M059J (cell line): ENCODE measurements around the gene NTM. TPM values are rescaled to one million over a fixed set of nuclear protein-coding genes. Genes with fewer than 3 reads are reported as not detected.

ENCODE experiments used
- DNase-seq: peaks from one replicate; pipeline ENCODE4 v3.0.0-alpha.2; 2012; ENCODE audit warnings: low read depth
- total RNA-seq: library from RNA; depleted of rRNA; stranded (reverse); fragments of >200 nt; shearing (Covaris generic); gene quantifications from 2 replicates; pipeline ENCODE4 v1.2.3, GENCODE V29; 2014

NTM gene
- total RNA-seq, 1 experiment from 2014 or later = 1.5 TPM

DNA sequence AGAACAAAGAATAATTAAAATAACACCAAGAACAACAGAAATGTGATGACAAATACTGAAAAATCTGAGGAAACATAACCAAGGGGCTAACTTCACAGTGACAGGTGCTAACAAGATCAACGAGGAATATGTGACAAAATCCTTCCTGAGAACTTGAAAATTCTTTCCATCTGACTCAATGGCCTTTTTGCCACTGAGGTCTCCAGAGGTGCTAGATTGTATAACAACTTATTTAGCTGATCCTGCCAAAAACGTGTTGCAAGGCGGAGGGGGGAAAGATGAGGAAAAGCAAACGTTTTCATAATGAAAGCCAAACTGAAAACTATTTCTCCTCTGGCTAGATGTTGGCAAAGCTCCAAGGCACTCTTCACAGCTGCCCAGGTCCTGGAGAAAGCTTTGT lies 364.5 kb downstream of the NTM start:
- no peak for DNase-seq

DNA sequence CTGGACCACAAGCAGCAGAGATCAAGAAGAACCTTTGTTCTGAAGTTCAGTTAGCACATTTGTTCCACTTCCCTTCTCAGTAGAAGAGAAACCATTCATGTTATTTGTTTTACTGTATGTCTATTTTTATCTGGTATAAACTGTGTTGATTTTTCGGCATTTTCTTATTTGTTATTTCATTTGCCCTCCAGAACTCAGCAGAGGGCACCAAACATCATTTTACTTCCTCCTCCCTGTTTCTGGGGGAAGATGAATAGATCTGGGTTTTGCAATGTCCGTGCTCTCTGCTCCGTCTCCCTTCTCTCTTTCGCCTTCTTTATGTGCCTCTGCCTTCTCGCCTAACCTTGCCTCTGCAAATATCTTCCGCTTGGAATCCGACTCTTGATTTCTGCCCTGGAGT lies 366.9 kb downstream of the NTM start:
- no peak for DNase-seq

DNA sequence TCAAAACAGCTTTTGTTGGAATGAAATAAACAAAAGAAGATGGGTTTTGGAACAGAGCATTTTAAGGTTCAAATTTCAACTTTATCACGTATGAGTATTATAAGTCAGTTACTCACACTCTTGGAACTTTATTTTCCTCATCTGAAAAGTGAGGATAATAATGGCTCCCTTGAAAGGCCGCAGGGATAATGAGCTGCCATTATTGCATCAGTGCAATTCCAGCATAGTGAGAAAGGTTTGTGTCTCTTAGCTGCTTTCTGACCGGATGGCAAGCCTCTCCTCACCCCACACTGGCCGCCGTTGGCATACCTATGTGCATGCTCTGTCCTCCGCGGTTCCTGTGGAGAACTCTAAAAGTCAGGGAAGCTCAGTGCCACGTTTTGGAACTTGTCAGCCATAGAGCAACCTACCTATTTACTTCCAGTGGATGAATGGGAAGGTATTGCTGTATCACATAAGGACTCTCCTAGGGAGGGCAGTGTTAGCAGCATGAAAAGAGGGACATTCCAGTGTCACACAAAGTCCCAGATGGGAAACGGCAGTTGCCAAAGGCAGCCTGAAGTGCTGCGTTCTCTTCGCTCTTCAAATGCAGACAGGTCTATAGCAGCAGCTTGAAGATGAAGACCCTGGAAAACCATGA lies 368.9 kb downstream of the NTM start:
- peak; percentile 30 for DNase-seq

DNA sequence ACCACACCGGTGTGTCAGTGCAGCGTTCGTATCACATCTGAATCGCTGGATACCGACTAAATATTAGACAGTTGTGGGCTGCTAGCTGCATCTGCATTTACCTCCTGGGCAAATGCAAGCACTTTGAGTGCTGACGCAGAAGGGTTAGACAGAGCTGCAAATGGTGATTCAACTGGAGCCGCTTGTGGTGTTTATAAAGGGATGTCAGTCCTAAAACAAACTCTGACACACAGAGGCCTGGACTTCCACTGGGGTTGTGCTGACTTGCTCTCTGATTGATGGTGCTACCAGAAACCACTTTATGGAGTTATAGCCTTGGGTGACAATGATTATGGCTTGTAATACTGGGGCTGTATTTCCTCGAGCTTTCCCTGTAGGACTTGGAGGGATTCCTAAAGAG lies 374.4 kb downstream of the NTM start:
- DNase-seq = peak; percentile 88

DNA sequence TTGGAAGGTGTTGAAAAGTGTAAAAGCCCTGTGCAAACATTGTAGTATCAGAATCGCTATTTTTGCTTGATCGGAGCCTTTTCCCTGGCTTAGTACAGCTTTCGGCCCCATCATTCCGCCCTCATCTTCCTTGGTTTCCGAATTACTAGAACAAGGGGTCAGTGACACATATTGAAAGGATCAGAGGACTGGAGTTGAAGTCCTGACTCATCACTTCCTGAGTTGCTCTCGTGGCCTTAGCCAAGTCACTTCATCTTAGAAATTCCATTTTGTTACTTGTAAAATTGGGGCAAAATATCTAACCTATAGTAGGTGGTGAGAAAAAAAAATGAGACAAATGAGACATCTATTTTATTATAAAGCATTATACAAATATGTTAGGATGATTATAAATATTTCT lies 375.0 kb downstream of the NTM start:
- DNase-seq = peak; percentile 73

DNA sequence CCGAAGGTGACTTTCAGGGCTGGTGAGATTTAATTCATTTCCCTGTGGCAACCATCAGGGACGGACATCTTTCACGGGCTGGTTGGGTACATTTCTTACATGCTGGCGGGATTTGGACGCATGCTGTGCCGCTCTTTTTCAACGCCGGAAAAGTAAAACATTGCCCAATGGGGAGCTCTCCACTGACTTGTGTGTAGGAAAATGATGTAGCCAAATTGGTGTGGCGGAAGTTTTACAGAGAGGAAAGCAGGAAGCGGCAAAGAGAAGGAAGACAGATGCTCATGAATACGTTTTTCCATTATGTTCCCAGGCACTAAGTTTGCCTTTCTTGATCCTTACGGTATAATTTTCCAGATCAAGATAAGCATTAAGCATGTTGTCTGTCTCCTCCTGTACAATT lies 375.8 kb downstream of the NTM start:
- no peak for DNase-seq

DNA sequence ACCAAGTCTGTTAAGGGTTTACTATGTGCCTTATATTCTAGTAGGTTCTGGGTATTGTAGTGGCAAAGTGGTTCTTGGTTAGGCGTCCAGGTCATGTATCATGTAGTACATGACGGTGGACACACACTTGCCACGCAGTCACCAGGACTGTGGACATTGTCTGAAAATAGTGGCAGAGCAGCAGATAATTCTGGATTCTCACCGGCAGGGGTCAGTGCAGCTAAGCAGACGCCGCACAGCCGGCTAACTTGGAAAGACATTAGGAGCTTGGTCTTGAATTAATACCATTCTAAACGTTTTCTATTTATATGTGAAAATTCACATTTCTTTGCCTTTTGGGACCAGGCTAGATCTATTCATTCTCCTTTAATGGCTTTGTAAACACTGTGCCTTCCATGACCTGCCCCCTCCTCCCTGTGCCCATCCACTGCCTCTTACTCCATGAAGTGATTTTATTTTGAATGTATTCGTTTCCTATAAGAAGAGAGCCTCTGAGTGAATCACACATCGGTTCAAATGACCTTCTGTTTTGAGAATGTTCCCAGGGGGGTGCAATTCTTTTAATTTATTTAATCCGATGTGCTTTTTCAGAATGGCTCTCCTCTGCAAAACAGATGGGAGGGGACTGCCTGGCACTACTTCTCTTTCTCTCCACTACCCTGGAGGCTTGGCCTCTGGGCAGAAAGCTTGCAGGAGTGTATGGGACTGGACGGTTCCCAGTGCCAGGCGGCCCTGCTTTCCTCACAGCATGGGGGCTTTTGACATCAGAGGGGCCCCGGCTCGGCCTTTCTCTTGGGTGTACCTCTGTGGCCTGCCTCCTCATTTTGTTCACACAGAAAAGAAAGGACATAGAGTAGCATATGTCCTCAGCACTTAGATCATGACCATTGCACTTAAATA lies 378.0 kb downstream of the NTM start:
- DNase-seq = peak; percentile 63

DNA sequence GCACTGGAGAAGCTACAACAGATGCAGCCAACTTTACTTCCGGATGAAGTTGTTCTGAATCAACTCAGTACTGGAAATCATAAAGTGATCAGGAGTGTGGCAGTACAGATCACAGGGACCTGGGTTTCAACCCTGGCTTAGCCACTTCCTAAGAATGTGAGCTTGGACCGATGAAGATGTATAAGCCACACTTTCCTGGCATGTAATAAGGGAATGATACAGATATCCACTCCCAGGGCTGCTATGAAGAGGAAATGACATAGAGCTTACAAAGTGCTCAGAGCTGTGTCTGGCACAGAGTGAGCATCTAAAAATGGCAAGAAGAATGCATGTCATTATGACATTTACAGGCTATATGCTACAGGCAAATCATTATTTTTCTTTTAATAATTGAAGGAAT lies 378.7 kb downstream of the NTM start:
- DNase-seq = peak; percentile 86

DNA sequence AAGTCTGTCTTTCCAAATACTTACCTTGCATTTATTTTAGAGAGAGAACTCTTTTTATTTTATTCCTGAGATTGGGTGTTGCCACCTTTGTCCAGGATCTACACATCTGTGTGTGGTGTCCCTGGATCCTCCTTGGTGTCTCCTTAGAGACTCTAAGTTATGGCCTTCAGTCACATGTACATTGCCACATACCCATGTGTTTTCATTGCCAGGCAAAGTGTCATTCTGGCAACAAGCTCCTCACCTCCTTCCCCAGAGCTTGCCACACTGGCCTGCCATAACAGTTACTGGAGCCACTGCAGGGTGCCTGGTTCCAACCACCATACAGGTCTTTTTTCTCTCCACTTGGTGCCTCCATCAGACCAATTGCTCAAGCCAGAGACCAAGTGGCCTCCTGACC lies 379.7 kb downstream of the NTM start:
- no peak for DNase-seq

DNA sequence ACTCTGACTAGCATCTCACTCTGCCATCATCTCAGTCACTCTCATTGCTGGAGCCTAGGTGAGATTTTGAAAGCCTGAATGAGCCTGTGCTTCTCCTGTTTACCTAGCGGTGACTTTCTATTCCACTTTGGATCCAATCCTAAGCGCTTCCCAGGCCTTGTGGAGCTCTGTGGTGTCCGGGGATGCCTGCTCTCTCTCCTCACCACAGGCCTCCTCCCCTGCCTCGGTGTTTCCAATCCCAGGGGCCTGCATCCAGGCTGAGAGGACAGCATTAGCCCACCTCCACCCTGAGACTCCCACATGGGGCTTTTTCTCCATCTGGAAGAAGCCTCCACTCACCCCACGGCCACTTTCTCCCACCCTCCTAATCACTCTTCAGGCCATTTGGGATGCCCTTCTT lies 380.3 kb downstream of the NTM start:
- DNase-seq = no peak

DNA sequence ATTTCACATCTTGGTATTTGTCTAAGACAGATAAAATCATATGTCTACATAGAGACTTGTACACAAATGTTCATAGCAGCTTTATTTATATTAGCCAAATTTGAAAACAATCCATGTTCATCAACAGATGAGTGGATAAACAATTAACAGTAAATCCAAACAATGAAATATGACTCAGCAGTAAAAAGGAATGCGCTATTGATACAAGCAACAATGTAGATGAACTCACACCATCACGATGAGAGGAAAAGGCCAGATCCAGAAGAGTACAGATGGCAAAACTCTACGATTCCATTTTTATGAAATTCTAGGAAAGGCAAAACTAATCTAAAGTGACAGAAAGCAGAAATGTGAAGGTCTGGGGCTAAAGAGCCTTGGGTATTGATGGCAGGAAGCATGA lies 384.3 kb downstream of the NTM start:
- DNase-seq = no peak

DNA sequence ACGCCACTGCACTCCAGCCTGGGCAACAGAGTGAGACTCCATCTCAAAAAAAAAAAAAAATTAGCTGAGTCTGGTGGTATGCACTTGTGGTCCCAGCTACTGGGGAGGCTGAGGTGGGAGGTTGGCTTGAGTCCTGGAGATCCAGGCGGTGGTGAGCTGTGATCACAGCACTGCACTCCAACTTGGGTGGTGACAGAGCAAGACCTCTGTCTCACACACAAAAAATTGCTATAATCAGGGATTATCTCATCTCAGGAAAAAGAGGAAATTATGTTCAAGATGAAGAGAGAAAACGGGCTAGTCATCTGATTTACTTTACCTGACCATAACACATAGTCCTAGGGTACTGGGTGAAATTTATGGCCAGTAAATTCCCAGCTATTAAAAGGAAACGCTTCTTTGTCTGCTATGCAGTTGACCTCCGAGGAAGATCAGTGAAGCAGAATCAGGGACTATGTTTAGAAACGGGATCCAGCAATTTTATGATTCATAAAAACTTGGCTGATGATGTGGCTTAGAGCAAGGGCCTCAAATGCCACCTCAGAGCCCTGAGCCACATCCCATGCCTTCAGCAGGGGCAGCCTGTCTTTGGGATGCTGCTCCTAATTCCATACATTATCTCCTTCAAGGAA lies 386.2 kb downstream of the NTM start:
- DNase-seq = peak; percentile 69

DNA sequence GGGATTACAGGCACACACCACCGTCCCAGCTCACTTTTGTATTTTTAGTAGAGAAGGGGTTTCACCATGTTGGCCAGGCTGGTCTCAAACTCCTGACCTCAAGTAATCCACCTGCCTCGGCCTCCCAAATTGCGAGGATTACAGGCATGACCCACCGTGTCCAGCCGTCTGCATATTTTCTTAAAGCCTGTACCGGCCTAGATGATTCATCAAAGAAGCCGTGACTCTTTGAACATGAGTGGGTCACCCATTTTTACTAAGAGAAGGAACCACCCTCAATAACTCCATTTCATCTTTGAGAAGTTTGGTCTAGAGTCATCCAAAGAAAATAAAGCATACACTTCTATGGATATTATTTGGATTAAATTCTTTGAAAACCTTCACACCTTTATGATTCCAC lies 388.3 kb downstream of the NTM start:
- DNase-seq = no peak

DNA sequence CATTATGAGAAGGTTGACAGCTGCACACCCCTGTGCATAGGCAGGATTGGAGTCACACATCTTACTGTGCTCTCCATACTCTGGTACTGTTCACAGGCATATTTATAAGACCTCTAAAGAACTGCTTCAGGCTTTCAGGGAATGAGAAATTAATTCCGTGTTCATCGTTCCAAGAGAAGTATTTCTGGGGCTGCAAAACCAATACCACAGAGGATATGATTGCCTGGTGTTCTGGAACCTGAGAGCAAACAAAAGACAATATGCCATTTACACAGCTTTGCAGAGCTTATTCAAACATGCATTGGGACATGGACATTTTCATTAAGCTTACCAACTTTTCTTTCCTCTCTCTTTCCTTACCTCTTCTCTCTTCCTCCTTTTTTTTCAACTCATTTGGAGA lies 388.7 kb downstream of the NTM start:
- no peak for DNase-seq

DNA sequence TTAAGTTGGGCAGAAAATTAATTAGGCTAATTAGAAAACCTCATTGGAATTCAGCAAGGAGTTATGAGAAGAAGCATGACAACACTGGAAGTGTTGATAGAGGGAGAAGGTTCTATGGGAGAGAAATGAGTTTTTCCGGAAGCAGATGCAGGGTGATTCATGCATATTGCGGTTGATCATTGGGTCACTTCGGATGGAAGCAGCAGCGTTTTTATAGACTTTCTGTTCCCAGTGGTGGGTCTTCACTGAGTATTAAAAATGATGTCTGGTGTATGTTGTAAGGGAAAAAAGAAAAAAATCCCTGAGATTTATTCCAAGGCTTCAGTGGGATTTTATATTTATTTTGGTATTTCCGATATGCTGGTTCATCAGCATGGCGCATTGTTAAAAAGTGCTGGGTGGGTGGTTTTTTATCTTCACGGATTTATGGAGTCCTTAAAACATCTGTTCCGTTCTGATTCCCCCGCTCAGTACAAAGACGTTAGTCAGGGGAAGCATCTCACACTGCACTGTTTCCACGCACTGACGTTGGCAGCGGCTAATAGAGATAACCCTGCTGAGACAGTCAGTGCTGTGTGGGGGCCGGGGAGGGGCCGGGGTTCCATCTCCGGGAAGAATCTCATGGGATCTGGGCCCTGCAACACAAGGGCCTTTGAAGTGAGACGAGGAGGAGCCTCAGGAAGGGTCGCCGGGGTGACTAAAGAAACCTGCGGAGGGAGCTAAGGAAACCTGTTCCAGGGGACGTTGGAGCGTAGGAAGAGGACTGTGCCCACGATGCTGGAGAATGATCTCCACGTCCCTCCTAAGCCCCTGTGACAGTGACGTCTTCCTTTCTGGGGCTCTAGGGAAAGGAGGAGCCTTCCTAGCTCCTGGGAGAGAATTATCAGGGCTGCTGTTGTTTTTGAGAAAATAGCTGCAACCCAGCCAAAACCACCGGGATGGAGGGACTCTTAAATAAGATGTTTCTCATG lies 390.0 kb downstream of the NTM start:
- no peak for DNase-seq

DNA sequence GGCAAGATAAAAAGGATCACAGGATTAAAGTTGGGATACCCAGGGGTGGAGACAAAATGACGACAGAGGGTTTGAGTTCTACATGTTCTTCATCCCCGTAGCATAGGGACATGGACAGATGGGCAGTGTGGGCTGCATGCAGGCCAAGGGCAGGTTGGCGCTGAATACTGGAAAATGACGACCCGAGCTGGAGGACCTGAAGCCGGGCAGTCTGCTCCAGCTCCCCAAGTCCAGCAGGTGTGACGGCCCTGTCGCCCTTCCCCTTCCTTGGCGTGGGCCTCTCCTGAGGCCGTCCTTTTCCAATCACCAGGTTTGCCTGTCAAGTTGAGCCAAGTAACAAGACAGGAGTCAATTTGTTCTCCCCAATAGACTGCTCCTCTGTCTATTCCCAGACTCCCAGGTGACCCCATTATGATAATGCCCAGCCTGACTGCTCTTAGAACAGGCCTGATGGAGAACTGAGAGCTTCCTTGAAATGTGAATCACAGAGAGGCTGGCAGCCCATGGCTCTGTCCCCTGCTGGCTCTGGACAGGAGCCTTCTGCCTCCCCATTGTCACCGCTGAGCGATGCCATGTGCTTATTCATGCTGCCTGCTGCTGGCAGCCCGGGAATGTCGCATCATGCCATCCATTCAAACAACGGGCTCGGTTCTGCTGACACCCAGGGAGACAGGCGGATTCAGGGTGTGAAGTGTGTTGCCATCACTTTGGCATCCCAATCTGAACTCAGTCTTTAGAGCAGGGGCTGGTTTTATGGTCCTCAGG lies 392.1 kb downstream of the NTM start:
- no peak for DNase-seq

DNA sequence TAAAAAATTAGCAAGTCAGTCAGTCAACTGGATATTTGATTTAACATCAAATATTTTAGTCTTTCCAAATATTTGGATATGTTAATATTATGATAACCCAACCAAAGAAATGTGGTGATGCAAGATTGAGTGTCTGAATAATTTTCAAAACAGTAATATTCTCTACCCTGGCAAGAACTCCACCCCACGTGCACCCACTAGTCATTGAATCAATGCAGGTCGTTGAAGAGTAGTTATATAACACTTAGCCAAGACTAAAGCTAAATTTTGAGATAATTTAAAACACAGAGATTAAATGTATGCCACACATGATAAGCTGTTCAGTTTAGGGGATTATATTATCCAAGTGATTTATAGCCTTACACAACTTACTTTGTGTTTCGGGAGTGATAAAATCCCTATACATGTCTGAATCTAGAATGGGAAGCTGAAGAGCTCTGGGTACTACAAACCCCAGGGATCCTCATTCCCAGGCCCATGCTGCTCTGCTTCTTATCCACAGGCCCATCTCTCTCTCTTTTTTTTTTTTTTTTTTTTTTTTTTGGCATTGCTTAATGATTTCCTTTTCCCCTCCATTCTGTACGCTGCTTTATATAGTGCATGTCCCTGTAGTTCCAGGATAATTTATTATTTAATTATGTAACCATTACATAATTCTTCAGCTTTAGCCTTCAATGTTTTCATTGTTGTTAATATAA lies 392.9 kb downstream of the NTM start:
- no peak for DNase-seq

DNA sequence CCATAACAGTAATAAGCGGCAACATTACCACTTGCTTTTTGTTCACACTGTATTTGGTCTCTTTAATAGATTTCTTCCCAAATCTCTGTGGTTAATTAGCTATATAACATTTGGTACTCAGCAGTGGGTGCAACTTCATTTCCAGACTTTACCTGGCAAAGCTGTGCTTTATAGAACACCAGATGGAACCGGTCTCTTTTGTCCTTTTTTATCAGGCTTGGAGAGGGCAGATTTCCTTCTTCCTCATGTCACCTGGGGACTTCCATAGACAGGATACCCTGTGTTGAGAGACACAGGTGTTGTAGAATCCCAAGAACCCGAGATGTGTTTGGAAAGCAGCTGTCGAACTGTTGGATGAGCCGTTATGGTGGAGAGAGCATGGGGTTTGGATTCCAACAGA lies 393.7 kb downstream of the NTM start:
- no peak for DNase-seq

DNA sequence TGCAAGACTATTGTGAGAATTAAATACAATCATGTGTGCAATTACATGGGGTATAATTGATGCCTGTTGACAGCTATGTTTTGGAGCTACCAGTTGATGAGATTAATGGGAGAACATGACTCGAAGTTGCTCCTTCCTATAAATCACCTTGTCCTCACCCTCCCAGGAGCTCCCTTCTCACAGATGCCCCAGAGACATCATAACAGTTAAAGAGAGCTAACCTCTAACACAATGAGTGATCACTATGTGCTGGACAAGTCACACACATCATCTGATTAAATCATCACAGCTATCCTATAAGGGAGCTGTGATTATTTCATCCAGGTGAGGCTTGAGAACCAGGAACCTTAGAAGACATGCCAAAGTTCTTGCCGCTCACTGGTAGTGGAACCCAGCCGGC lies 394.2 kb downstream of the NTM start:
- DNase-seq = no peak

DNA sequence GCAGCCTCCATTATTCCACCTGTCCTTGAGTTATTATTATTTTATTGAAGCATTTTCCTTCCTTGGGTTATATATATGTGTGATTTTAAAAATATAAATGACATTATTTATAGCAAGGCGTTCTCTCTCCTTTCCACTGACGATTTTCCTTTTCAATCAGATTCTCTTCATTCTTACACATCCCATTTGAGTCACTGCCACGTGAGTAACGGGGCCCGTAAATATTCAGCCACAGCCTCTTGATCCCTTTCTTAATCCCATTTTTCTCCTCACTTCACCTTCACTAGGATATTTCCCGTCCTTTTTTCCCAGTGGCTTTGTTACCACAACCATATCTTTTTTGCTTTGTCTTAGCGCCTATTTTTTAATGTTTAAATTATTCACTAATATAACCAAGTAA lies 396.2 kb downstream of the NTM start:
- DNase-seq = peak; percentile 28
